Measurements from ENCODE around the gene ARL8A.

DNA sequence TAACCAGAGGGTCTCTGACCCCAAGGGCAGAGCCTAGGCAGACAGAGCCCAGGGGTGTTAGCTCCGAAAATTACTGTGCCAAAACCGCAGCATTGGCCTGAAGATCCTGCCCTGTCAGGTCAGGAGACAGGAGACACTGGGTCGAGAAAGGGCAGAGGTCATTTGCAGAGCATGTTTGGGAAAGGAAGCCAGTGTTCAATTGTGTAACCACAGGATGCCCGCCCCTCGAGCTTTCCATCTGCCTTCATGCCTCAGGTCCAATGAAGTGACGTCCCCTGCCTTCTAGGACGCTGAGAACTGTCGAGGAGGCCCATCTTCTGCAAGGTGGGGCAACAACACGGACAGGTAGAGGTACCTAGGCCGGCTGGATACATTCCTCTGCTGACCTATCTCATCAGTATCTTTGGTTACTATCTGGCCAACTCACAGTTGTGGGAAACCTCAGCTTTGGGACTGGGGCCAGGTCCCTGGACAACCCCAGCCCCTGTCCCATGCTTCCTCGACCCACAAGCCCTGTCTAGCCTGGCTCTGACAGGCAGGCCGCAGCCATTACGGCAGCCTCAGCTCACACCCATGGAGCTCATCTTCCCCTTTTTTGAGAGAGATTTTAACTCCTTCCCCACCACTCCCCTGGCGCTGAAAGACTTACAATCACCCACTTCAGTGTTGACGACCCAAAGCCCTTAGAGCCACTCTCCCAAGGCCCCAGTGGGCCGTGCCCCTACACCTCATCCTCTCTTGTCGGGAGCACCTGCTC, 1.3 kb downstream of the ARL8A start:
- no peak for TF ChIP-seq POLR2A (IDR thresholded peaks at IDR 0.05)
- TF ChIP-seq, protein P1, sequence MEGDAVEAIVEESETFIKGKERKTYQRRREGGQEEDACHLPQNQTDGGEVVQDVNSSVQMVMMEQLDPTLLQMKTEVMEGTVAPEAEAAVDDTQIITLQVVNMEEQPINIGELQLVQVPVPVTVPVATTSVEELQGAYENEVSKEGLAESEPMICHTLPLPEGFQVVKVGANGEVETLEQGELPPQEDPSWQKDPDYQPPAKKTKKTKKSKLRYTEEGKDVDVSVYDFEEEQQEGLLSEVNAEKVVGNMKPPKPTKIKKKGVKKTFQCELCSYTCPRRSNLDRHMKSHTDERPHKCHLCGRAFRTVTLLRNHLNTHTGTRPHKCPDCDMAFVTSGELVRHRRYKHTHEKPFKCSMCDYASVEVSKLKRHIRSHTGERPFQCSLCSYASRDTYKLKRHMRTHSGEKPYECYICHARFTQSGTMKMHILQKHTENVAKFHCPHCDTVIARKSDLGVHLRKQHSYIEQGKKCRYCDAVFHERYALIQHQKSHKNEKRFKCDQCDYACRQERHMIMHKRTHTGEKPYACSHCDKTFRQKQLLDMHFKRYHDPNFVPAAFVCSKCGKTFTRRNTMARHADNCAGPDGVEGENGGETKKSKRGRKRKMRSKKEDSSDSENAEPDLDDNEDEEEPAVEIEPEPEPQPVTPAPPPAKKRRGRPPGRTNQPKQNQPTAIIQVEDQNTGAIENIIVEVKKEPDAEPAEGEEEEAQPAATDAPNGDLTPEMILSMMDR (IDR thresholded peaks at IDR 0.05): no peak

Measured in esophagus squamous epithelium (tissue), 4 donors.